Measurements from ENCODE around the gene TMEM18. TPM values are rescaled to one million over a fixed set of nuclear protein-coding genes. Genes with fewer than 3 reads are reported as not detected.
A peak's percentile ranks its signal among the peaks of the same experiment; 100 is the strongest.

TMEM18 gene
- total RNA-seq, 2 donors from 2014 or later = 17.7 to 19.8 TPM

GRCh38 chr2:641872-642815, 35.1 kb downstream of the TMEM18 start:
- intact Hi-C loops (cut with DNase I, micrococcal nuclease) = no loop called here

DNA sequence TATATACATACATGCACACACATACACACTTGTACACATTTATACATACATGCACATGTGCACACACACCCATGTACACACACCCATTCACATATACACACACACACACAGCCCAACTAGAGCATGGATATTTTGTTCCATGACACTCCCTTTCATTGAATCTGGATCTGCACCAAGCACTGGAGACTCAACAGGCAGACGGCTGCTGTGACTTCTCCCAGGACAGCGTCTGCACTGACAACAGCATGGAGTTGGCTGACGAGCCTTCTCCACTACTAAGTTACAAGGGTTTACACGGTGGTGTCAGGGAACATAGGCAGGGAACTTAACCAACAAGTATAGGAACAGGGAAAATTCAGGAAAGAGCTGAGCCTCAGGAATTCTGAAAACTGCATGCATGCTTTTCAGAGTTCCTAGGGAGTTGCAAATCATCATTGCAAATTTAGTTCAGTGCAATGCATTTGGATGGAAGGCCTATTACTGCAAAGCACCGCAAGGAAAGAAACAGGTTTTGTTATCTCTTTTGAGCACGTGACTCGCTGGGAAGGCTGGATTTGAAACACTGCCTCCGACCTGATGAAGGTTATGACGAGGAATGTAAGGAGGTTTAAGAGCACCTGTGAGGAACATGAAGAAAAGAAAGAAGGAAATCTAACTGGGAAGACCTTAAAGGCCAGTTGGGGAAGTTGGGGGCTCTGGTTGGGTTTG, 35.9 kb downstream of the TMEM18 start:
- intact Hi-C loops (cut with DNase I, micrococcal nuclease) = no loop called here
- DNase-seq = no peak
- no peak for ATAC-seq

More at GRCh38 chr2:641872-642815, 35.1 kb downstream of the TMEM18 start:
- DNase-seq (no peak), ATAC-seq (no peak)

GRCh38 chr2:639703-640102, 37.5 kb downstream of the TMEM18 start:
- intact Hi-C loops (cut with DNase I, micrococcal nuclease) = no loop called here
- ATAC-seq (no peak), DNase-seq (no peak)

- intact Hi-C loops (cut with DNase I, micrococcal nuclease) = no loop called here
- DNase-seq = no peak
- ATAC-seq = no peak
These were observed 39.4 kb downstream of the TMEM18 start for GRCh38 chr2:637804-638203.

DNA sequence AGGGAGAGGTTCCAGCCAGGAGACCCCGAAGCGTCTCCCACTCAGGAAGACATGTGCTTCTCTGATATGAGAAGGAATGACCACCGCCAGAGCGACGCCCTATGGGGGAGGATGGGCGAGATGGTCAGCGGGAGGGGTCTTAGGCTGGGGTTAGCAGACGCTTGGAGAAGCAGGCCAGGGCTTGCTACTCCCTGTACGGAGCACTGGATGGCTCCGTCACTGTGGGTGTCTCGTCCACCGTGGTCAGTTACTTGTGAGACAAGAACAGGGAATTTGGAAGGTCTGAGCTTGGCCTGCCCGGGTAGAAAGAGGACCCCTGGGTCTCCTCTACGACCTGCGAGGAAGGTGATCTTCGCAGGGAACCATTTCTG, 39.8 kb downstream of the TMEM18 start:
- intact Hi-C loops (cut with DNase I, micrococcal nuclease) = no loop called here
- no peak for ATAC-seq
- no peak for DNase-seq

DNA sequence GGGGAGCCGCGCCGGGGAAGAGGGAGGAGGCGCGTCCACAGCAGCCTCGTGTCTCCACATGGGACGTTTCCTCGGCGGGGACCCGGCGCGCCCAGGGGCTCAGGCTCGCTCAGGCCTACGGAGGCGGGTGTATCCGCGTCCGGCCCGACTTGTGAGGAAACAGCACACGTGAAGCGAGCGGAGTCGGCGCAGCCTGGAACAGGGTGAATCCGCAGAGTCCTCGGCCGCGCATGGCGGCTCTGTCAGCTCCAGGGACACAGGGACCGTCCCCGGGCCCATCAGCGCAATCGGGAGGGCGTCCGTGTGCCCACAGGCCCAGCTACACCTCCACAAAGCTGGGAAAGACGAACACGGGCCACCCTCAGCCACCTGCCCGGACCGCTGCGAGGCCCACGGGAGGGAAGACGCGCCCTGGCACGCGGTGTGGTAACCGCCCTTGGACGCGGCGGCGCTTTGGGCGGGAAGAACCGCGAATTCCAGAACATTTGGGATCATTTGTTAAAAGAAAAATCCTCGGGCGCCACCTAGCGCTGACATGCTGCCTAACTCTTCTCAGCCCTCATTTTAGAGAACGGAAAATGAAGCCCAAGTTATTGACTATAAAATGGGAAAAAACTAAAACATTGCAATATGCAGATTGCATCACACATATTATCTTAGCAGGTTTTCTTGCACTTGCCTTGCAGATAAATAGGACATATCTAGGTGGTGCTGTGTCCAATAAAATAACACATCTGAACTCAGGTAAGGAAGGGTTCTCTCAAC, 40.4 kb downstream of the TMEM18 start:
- intact Hi-C loops (cut with DNase I, micrococcal nuclease) = no loop called here

DNA sequence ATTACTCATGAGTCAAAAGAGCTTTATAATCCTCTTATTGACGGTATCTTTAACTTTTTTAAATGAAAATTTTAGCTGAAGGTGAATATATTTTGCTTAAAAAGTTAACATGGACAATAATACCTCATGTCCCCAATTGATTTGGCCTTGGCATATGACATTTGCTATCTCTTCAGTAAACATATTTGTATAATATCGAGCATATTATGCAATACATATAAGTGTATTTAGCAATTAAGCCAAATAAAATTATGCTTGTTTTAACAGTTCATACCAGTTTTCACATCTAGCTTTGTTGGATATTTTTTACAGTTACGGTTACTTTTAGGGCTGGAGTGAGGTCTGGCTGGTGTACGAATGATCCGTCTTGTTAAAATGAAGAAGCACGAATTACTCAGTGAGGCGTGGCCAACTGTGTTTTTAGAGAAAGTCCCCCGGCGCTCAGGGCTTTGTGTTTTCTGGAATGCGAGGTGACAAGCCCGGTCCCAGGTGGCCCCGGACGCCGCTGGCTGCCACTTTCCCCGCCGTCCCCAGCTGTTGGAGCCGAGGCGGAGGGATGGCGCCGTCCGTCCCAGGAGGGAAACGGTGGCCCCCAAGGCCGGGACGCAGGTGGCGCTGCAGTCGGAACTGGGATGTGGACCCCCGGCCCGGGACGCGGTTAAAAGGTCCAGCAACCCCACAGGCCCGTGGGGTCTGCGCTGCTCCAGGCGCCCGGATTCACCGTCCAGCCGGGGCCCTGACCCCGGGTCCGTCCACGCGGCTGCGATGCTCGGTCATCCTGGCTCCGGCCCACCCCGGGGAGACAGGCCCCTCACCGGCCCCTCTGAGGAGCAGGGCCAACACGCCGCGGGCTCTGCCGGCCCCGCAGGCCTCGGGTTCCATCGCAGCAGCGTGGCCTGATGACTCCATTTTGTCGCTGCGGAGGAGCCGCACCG, 41.3 kb downstream of the TMEM18 start:
- no peak for ATAC-seq
- no peak for DNase-seq
- intact Hi-C loops (cut with DNase I, micrococcal nuclease) = no loop called here

More for the DNA sequence above, 40.4 kb downstream of the TMEM18 start:
- DNase-seq (peak in 1 of 2 donors; percentile 72), ATAC-seq (peak; percentile 62)

GRCh38 chr2:634636-635388, 42.4 kb downstream of the TMEM18 start:
- no peak for DNase-seq
- peak; percentile 17 for ATAC-seq
- intact Hi-C loops (cut with DNase I, micrococcal nuclease) = no loop called here

GRCh38 chr2:634041-634440, 43.2 kb downstream of the TMEM18 start:
- intact Hi-C loops (cut with DNase I, micrococcal nuclease) = no loop called here
- DNase-seq (no peak), ATAC-seq (no peak)

DNA sequence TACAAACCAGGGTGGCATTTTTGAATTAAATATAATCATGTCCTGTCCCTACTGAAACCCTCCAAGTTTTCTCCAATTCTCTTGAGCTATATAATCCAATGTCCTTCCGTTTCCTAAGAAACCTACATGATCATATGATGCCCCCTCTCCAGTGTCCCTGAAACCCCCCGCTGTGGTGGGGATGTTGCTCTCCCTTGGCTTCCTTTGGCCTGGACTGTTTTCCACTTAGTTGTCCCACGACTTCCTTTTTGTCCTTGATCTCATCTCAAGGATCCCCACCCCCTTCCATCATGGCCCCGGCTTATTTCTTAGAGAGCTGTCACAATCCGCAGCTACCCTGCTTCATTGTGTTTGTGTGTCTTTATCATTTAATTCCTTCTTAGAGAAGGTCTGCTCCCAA, 43.8 kb downstream of the TMEM18 start:
- DNase-seq (no peak), ATAC-seq (no peak)
- intact Hi-C loops (cut with DNase I, micrococcal nuclease) = no loop called here

DNA sequence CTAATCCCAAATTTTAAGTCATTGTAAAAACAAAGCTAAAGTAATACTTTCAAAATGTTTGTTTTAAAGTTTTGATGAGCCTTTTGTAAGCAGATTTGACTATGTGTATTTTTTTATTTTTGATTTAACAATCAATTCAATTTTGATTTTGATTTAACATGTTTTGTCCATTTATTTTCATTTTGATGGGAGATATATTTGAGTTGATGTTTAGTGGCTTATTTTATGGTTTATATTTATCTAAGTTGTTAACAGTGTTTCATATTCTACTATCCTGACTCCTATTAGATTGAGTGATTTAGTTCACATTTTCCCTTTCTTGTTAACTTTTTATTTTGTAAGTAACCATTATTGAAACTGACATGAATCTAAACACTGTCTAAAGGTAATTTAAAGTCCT, 44.7 kb downstream of the TMEM18 start:
- DNase-seq = no peak
- no peak for ATAC-seq
- intact Hi-C loops (cut with DNase I, micrococcal nuclease) = no loop called here

DNA sequence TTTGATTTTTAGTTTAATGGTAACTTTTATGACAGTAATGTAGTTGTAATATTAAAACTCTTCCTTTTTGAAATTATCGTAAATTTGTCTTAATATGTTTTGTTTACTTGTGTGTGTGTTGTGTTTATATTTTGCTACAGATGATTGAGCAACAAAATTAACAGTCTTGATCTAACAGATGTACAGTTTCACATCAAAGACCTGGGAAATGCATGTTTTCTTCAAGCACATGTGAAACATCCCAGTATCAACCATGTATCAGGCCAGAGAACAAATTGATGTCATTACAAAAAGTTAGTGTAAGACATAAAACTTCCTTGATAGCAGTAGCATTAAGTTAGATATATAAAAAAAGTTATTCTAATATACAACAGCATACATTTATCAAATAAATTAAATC, 45.5 kb downstream of the TMEM18 start:
- DNase-seq (no peak), ATAC-seq (no peak)
- intact Hi-C loops (cut with DNase I, micrococcal nuclease) = no loop called here

DNA sequence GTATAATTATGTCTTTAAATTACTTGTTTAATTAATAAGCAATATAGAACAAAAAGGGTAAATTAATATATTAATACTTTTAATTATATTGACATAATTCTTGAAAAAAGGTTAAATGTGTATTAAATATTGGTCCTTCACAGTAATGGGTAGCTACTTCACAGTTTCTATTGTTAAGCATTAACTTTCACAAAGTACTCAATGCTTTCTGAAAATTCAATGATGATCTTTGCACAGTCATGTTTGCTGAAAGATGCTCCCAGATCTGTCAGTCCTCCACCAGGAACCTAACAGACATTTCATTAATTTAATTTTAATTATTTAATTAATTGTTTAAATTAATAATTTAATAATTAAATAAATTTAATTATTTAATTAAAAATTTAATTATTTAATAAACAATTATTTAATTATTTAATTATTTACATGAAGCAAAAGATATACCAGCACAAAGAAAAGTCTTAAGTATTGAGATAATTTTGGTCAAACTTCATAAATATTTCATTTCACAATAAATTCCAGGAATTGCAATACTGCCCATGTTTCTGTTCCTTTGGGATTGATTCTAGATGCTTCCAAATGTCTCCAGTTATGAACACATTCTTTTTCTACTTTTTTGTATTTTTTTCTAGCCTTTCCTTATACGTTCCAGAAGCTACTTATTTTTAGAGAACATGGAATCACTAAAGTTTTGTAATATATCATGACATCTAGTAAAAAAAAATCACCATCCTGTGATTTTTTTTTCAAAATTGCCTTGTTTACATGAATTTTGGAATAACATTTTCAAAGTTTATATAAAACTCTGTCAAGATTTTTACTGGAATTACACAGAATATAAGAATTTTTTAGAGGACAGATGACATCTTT, 46.5 kb downstream of the TMEM18 start:
- DNase-seq (no peak), ATAC-seq (no peak)
- intact Hi-C loops (cut with DNase I, micrococcal nuclease) = no loop called here

DNA sequence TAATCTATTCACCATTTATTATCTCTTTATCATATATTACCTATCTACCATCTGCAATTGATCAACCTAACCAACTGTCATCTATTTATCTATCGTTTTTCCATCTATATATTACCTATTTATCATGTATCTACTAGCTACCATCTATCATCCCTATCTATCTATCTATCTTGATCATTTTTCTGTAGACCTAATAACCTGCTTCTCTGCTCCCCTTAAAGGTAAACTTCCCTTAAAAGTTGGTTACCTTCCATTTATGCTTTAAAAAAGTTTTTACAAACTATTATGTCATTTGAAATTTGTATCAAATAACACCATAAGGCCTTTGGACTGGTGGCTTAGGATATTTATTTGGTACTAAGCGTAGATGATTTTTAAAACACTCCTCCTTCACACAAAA, 47.2 kb downstream of the TMEM18 start:
- intact Hi-C loops (cut with DNase I, micrococcal nuclease) = no loop called here
- ATAC-seq (no peak), DNase-seq (no peak)

GRCh38 chr2:628651-629050, 48.6 kb downstream of the TMEM18 start:
- intact Hi-C loops (cut with DNase I, micrococcal nuclease) = no loop called here
- ATAC-seq = no peak
- no peak for DNase-seq

DNA sequence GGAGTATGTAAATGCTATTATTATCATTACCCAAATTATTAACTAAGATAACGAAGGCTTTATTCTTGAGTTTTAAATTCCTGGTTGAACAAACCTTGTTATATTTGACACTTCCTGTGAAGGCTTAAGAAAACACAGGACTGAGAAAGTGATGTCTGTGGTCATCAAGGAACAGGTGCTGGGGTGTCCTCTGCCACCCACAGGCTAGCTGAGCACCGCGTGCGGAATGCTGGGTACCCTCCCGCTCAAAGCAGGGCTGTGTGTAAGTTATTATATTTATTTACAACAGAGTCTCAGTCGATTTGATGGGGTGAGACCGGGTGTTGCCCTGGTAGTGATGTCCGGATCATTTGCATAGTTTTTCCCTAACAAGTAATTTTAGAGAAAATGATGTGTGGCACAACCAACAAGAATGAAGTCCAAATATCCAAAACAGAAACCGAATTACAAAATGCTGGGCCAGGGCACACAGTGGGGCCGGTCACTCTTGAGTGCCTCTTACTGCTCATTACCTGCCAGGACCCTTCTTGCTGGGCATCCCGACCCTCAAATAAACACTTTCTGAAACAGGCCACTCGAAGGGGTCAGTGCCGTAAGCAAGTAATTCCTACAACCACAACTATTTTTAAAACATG, 49.2 kb downstream of the TMEM18 start:
- no peak for ATAC-seq
- no peak for DNase-seq
- intact Hi-C loops (cut with DNase I, micrococcal nuclease) = no loop called here

- no peak for DNase-seq
These were observed 49.9 kb downstream of the TMEM18 start for GRCh38 chr2:627340-627709.

More at GRCh38 chr2:627340-627709, 49.9 kb downstream of the TMEM18 start:
- intact Hi-C loops (cut with DNase I, micrococcal nuclease) = no loop called here
- no peak for ATAC-seq
